HCT116 (cell line): ENCODE data around the gene RAB32. TPM values are rescaled to one million over a fixed set of nuclear protein-coding genes. Genes with fewer than 3 reads are reported as not detected.
"Not testable (repeated sequence)": the region's sequence is repeated elsewhere in the genome, so short reads cannot be mapped to it uniquely, and the experiment has no call there.

Source experiments
- ATAC-seq: fragments of 200-7000 bp; cut with Tn5 transposase; 2 replicates; pipeline ENCODE4 v1.9.1; 2020; ENCODE audit warnings: mild to moderate bottlenecking, moderate library complexity
- BruUV-seq: library from RNA; stranded (reverse); fragments of 400-500 nt; replicated peaks from 2 replicates; lab custom pipeline; 2021; lab: Mats Ljungman, UMichigan
- CTCF ChIA-PET: fragments of 300-600 bp; sonication (Branson Sonifier 250); formaldehyde crosslinking; loops from one replicate; lab custom pipeline; 2021; ENCODE audit warnings: antibody characterized with exemption; lab: Charles Lee
- POLR2A ChIA-PET: fragments of 300-600, 350-600 bp; sonication (Branson Sonifier 250); formaldehyde crosslinking; loops from one replicate; lab custom pipeline; 2021; ENCODE audit warnings: antibody characterized with exemption; lab: Charles Lee
- RAD21 ChIA-PET, 2 experiments: fragments of 300-600 bp; sonication (Branson Sonifier 250); formaldehyde crosslinking; loops; one replicate each; lab custom pipeline; 2023; ENCODE audit warnings: low total read pairs in 2 of 2; ENCODE audit not compliant: uncharacterized antibody in 2 of 2, unreplicated experiment in 2 of 2, low non-redundant PET in 1 of 2; lab: Charles Lee
- DNase-seq: peaks from one replicate; pipeline ENCODE4 v3.0.0-alpha.2; 2010; ENCODE audit warnings: low read depth, low spot score
- H2AFZ ChIP-seq: fragments of 200-600 bp; shearing (Covaris generic), sonication (generic); 2 replicates; pipeline ENCODE4 v1.6.1; 2017; ENCODE audit warnings: low read depth, mixed run types, mixed read lengths, antibody characterized with exemption, low read length; ENCODE audit not compliant: poor library complexity, severe bottlenecking
- H3K27ac ChIP-seq: 2 replicates; pipeline ENCODE4 v1.5.1; 2012; ENCODE audit warnings: low read depth, low read length
- H3K27me3 ChIP-seq: fragments of 200-600 bp; sonication (generic); 2 replicates; pipeline ENCODE4 v1.6.1; 2016; ENCODE audit warnings: mixed run types, low read length, mixed read lengths; ENCODE audit not compliant: insufficient read depth
- H3K36me3 ChIP-seq, 2 experiments: fragments of 200-500 bp in 1 of 2; fragments of 200-600 bp in 1 of 2; sonication (Bioruptor generic) in 1 of 2; sonication (generic) in 1 of 2; 2 replicates each; pipeline versions ENCODE4 v1.5.1 to v1.6.1; 2014 to 2016; ENCODE audit warnings: low read length in 2 of 2, inconsistent platforms in 1 of 2, mixed read lengths in 1 of 2, mixed run types in 1 of 2; ENCODE audit not compliant: insufficient read depth in 2 of 2, control insufficient read depth in 1 of 2
- H3K4me1 ChIP-seq, 2 experiments: fragments of 200-600 bp in 1 of 2; sonication (generic) in 1 of 2; 2 replicates each; pipeline versions ENCODE4 v1.5.1 to v1.6.1; 2012 to 2017; ENCODE audit warnings: low read length in 2 of 2, inconsistent platforms in 1 of 2, mild to moderate bottlenecking in 1 of 2, mixed read lengths in 1 of 2, mixed run types in 1 of 2, moderate library complexity in 1 of 2; ENCODE audit not compliant: insufficient read depth in 2 of 2, control insufficient read depth in 1 of 2
- H3K4me2 ChIP-seq: fragments of 200-600 bp; sonication (generic); 2 replicates; pipeline ENCODE4 v1.6.1; 2017; ENCODE audit warnings: mixed run types, low read length, mixed read lengths
- H3K4me3 ChIP-seq, 2 experiments: fragments of 200-600 bp in 1 of 2; sonication (generic) in 1 of 2; replicated peaks in 1 of 2; 2 replicates each; pipeline ENCODE4 v1.5.1; 2011 to 2016; ENCODE audit warnings: low read length in 2 of 2, control low read depth in 1 of 2, low read depth in 1 of 2, mild to moderate bottlenecking in 1 of 2, mixed read lengths in 1 of 2, mixed run types in 1 of 2
- H3K79me2 ChIP-seq: fragments of 200-600 bp; sonication (generic); 2 replicates; pipeline ENCODE4 v1.6.1; 2017; ENCODE audit warnings: mild to moderate bottlenecking, mixed run types, low read length, moderate library complexity, mixed read lengths; ENCODE audit not compliant: insufficient read depth
- H3K9ac ChIP-seq: fragments of 200-600 bp; sonication (generic); 2 replicates; pipeline ENCODE4 v1.6.1; 2016; ENCODE audit warnings: low read length, mixed read lengths
- H3K9me2 ChIP-seq: fragments of 200-600 bp; sonication (generic), shearing (Covaris generic); 2 replicates; pipeline ENCODE4 v1.6.1; 2017; ENCODE audit warnings: mixed run types, mild to moderate bottlenecking, moderate library complexity; ENCODE audit not compliant: insufficient read depth
- H3K9me3 ChIP-seq, 2 experiments: fragments of 200-500 bp in 1 of 2; fragments of 200-600 bp in 1 of 2; sonication (Bioruptor generic) in 1 of 2; sonication (generic) in 1 of 2; 2 replicates each; pipeline ENCODE4 v1.6.1; 2014 to 2017; ENCODE audit warnings: low read length in 2 of 2, mixed read lengths in 2 of 2, inconsistent platforms in 1 of 2, low read depth in 1 of 2, mild to moderate bottlenecking in 1 of 2, mixed run types in 1 of 2, moderate library complexity in 1 of 2; ENCODE audit not compliant: control insufficient read depth in 1 of 2, insufficient read depth in 1 of 2
- H4K20me1 ChIP-seq: fragments of 200-600 bp; sonication (generic), shearing (Covaris generic); 2 replicates; pipeline ENCODE4 v1.6.1; 2017; ENCODE audit warnings: mixed run types, mild to moderate bottlenecking, moderate library complexity; ENCODE audit not compliant: insufficient read depth
- CBX3 ChIP-seq: IDR thresholded peaks from 2 replicates; pipeline ENCODE4 v1.6.1; 2012; ENCODE audit warnings: low read depth
- CEBPB ChIP-seq: IDR thresholded peaks from 2 replicates; pipeline ENCODE4 v1.6.1; 2012; ENCODE audit warnings: low read depth
- EGR1 ChIP-seq: IDR thresholded peaks from 2 replicates; pipeline ENCODE4 v1.6.1; 2012; ENCODE audit warnings: low read depth
- ELF1 ChIP-seq: IDR thresholded peaks from 2 replicates; pipeline ENCODE4 v1.6.1; 2012; ENCODE audit warnings: low read depth, borderline replicate concordance
- EZH2 ChIP-seq: fragments of 200-600 bp; sonication (generic); IDR thresholded peaks from 2 replicates; pipeline ENCODE4 v1.6.1; 2017; ENCODE audit warnings: antibody characterized with exemption, mixed run types
- EZH2phosphoT487 ChIP-seq: fragments of 200-600 bp; IDR thresholded peaks from 2 replicates; pipeline ENCODE4 v1.6.1; 2018; ENCODE audit warnings: antibody characterized with exemption, borderline replicate concordance
- FOSL1 ChIP-seq: IDR thresholded peaks from 2 replicates; pipeline ENCODE4 v1.6.1; 2012; ENCODE audit warnings: low read depth
- JUND ChIP-seq: IDR thresholded peaks from 2 replicates; pipeline ENCODE4 v1.6.1; 2012
- POLR2AphosphoS5 ChIP-seq: IDR thresholded peaks from 2 replicates; pipeline ENCODE4 v1.6.1; 2011; ENCODE audit warnings: mild to moderate bottlenecking, low read depth, low read length, moderate library complexity
- SP1 ChIP-seq: IDR thresholded peaks from 2 replicates; pipeline ENCODE4 v1.6.1; 2012; ENCODE audit warnings: low read depth
- SRF ChIP-seq: IDR thresholded peaks from 2 replicates; pipeline ENCODE4 v1.6.1; 2012; ENCODE audit warnings: low read depth
- TCF7L2 ChIP-seq: IDR thresholded peaks from 2 replicates; pipeline ENCODE4 v1.7.0; 2011; ENCODE audit warnings: borderline replicate concordance, inconsistent platforms; ENCODE audit not compliant: insufficient read depth, insufficient read length; ENCODE audit errors: extremely low read depth
- ZNF274 ChIP-seq: fragments of 200-500 bp; sonication (Bioruptor generic); IDR thresholded peaks from 2 replicates; pipeline ENCODE4 v1.6.1; 2014; ENCODE audit warnings: mild to moderate bottlenecking, low read depth, low read length, inconsistent platforms
- intact Hi-C: fragments of 100-400 bp; cut with micrococcal nuclease; formaldehyde crosslinking; loops from 2 replicates; pipeline ENCODE4 v1.10.0; 2022
- total RNA-seq: library from RNA; stranded (reverse); gene quantifications from one replicate; pipeline ENCODE4 v1.2.1, GENCODE V29; 2021; ENCODE audit not compliant: unreplicated experiment
- TF ChIP-seq, protein P1 (sequence below): IDR thresholded peaks from 2 replicates; pipeline ENCODE4 v1.6.1; 2012
- TF ChIP-seq, protein P2 (sequence below): IDR thresholded peaks from 2 replicates; pipeline ENCODE4 v1.6.1; 2012
- TF ChIP-seq, protein P3 (sequence below): IDR thresholded peaks from 2 replicates; pipeline ENCODE4 v1.6.1; 2012; ENCODE audit warnings: low read depth

The RAB32 gene
- total RNA-seq, 1 experiment from 2014 or later: not detected

DNA sequence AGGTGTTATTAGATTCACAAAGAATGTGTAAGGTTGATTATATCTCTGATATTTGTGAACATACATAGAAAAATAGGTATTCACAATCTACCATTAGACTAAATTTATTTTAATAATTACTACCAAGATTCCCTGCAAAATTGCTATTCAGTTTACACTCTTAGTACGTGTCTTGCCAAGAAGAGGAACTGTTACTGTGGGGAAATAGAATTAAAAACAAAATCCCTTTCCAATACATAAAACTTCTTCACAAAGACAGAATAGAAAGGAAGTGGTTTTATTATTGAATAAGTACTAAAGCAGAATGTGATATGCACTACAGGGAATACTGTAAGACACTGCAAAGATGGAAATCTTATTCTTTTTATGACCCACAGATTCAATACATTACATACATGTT, 17.0 kb downstream of the RAB32 start:
- Histone ChIP-seq H3K9ac (no peak overlapping the region), H3K27me3 (0 out of 2 replicates have a peak, but pooled peaks cover 5% of the 10 kb centered on the region), H3K9me3 (no peaks in the 10 kb centered on the region), H4K20me1 (no peaks in the 10 kb centered on the region), H3K27ac (no peak overlapping the region), H3K9me2 (no peaks in the 10 kb centered on the region), H3K79me2 (no peaks in the 10 kb centered on the region), H3K36me3 (no peaks in the 10 kb centered on the region), H3K4me1 (no peaks in the 10 kb centered on the region), H3K4me3 (no peak overlapping the region), H2AFZ (no peak overlapping the region), H3K4me2 (no peak overlapping the region)
- intact Hi-C loops: no loop called here
- CTCF ChIA-PET: no interaction called here
- BruUV-seq: no TSS peak
- RAD21 ChIA-PET: no interaction called here
- ATAC-seq (no peak), DNase-seq (no peak)
- TF ChIP-seq ELF1 (no peak), CEBPB (no peak), POLR2AphosphoS5 (no peak), CBX3 (no peak), JUND (no peak), ZNF274 (no peak), FOSL1 (no peak), EZH2 (no peak), SRF (no peak), EGR1 (no peak), SP1 (no peak), EZH2phosphoT487 (no peak), TCF7L2 (no peak)
- TF ChIP-seq, protein P1, sequence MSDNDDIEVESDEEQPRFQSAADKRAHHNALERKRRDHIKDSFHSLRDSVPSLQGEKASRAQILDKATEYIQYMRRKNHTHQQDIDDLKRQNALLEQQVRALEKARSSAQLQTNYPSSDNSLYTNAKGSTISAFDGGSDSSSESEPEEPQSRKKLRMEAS: no peak
- TF ChIP-seq, protein P2, sequence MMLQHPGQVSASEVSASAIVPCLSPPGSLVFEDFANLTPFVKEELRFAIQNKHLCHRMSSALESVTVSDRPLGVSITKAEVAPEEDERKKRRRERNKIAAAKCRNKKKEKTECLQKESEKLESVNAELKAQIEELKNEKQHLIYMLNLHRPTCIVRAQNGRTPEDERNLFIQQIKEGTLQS: no peak
- TF ChIP-seq, protein P3, sequence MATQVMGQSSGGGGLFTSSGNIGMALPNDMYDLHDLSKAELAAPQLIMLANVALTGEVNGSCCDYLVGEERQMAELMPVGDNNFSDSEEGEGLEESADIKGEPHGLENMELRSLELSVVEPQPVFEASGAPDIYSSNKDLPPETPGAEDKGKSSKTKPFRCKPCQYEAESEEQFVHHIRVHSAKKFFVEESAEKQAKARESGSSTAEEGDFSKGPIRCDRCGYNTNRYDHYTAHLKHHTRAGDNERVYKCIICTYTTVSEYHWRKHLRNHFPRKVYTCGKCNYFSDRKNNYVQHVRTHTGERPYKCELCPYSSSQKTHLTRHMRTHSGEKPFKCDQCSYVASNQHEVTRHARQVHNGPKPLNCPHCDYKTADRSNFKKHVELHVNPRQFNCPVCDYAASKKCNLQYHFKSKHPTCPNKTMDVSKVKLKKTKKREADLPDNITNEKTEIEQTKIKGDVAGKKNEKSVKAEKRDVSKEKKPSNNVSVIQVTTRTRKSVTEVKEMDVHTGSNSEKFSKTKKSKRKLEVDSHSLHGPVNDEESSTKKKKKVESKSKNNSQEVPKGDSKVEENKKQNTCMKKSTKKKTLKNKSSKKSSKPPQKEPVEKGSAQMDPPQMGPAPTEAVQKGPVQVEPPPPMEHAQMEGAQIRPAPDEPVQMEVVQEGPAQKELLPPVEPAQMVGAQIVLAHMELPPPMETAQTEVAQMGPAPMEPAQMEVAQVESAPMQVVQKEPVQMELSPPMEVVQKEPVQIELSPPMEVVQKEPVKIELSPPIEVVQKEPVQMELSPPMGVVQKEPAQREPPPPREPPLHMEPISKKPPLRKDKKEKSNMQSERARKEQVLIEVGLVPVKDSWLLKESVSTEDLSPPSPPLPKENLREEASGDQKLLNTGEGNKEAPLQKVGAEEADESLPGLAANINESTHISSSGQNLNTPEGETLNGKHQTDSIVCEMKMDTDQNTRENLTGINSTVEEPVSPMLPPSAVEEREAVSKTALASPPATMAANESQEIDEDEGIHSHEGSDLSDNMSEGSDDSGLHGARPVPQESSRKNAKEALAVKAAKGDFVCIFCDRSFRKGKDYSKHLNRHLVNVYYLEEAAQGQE: no peak
- POLR2A ChIA-PET: no interaction called here

DNA sequence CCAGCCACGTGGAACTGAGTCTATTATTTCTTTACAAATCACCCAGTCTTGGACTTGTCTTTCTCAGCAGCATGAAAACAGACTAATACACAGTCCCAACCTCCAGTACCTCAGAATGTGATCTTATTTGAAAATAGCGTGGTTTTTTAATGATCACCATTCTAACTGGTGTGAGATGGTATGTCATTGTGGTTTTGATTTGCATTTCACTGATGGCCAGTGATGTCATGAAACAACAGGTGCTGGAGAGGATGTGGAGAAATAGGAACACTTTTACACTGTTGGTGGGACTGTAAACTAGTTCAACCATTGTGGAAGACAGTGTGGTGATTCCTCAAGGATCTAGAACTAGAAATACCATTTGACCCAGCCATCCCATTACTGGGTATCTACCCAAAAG, 23.0 kb downstream of the RAB32 start:
- H3K4me2 ChIP-seq, H4K20me1 ChIP-seq, H3K9ac ChIP-seq, H3K27ac ChIP-seq, H3K4me1 ChIP-seq, H3K27me3 ChIP-seq, H3K36me3 ChIP-seq, H3K9me2 ChIP-seq, H3K9me3 ChIP-seq, H3K79me2 ChIP-seq, BruUV-seq, POLR2A ChIA-PET, intact Hi-C loops, CTCF ChIA-PET, RAD21 ChIA-PET, H2AFZ ChIP-seq, H3K4me3 ChIP-seq, ATAC-seq, DNase-seq: not testable (repeated sequence)
